Neural progenitor cell (in vitro differentiated cells): ENCODE results near the gene ABCC2. TPM values are rescaled to one million over a fixed set of nuclear protein-coding genes. Genes with fewer than 3 reads are reported as not detected.
A peak's percentile ranks its signal among the peaks of the same experiment; 100 is the strongest.

Experiments used
- DNase-seq: peaks from one replicate; pipeline ENCODE4 v3.0.0-alpha.2; 2016; ENCODE audit warnings: low spot score
- H2AFZ ChIP-seq: fragments of 200-600 bp; sonication (generic); replicated peaks from 2 replicates; pipeline ENCODE4 v1.6.1; 2016; ENCODE audit warnings: antibody characterized with exemption
- H3F3A ChIP-seq: fragments of 200-600 bp; sonication (generic); 2 replicates; pipeline ENCODE4 v1.6.1; 2016; ENCODE audit warnings: antibody characterized with exemption, low read depth
- H3K27ac ChIP-seq: fragments of 200-600 bp; sonication (generic); 2 replicates; pipeline ENCODE4 v1.5.1; 2016; ENCODE audit warnings: mild to moderate bottlenecking
- H3K27me3 ChIP-seq: fragments of 200-600 bp; sonication (generic); 2 replicates; pipeline ENCODE4 v1.6.1; 2016; ENCODE audit warnings: mild to moderate bottlenecking, moderate library complexity
- H3K36me3 ChIP-seq: fragments of 200-600 bp; sonication (generic); 2 replicates; pipeline ENCODE4 v1.5.1; 2016
- H3K4me1 ChIP-seq: fragments of 200-600 bp; sonication (generic); 2 replicates; pipeline ENCODE4 v1.6.1; 2016; ENCODE audit warnings: mixed run types
- H3K4me2 ChIP-seq: fragments of 200-600 bp; sonication (generic); 2 replicates; pipeline ENCODE4 v1.6.1; 2016
- H3K4me3 ChIP-seq: fragments of 200-600 bp; sonication (generic); 2 replicates; pipeline ENCODE4 v1.5.1; 2016
- H3K79me2 ChIP-seq: fragments of 200-600 bp; sonication (generic); 2 replicates; pipeline ENCODE4 v1.6.1; 2016; ENCODE audit warnings: low read depth
- H3K9ac ChIP-seq: fragments of 200-600 bp; sonication (generic); 2 replicates; pipeline ENCODE4 v1.6.1; 2016
- H3K9me3 ChIP-seq: fragments of 200-600 bp; sonication (generic); 2 replicates; pipeline ENCODE4 v1.5.1; 2016; ENCODE audit warnings: low read depth
- H4K20me1 ChIP-seq: fragments of 200-600 bp; sonication (generic); 2 replicates; pipeline ENCODE4 v1.6.1; 2016; ENCODE audit warnings: low read depth
- H3K27ac Mint-ChIP-seq: 3 replicates; pipeline ENCODE4 v1.8.0; 2021; ENCODE audit warnings: mixed read lengths
- H3K27me3 Mint-ChIP-seq: 2 replicates; pipeline ENCODE4 v1.8.0; 2022; ENCODE audit warnings: low read depth, mild to moderate bottlenecking, inconsistent platforms, moderate library complexity, mixed read lengths; ENCODE audit not compliant: insufficient read depth
- H3K36me3 Mint-ChIP-seq: 3 replicates; pipeline ENCODE4 v1.8.0; 2021; ENCODE audit warnings: mixed read lengths
- H3K4me1 Mint-ChIP-seq: 3 replicates; pipeline ENCODE4 v1.8.0; 2021; ENCODE audit warnings: mixed read lengths
- H3K4me3 Mint-ChIP-seq: 3 replicates; pipeline ENCODE4 v1.8.0; 2021; ENCODE audit warnings: mild to moderate bottlenecking, moderate library complexity, mixed read lengths
- H3K9me3 Mint-ChIP-seq: 3 replicates; pipeline ENCODE4 v1.8.0; 2020; ENCODE audit warnings: mixed read lengths
- EZH2 ChIP-seq: fragments of 200-600 bp; sonication (generic); IDR thresholded peaks from 2 replicates; pipeline ENCODE4 v1.6.1; 2017; ENCODE audit warnings: antibody characterized with exemption, mild to moderate bottlenecking, moderate library complexity
- EZH2phosphoT487 ChIP-seq: fragments of 200-600 bp; sonication (generic); IDR thresholded peaks from 2 replicates; pipeline ENCODE4 v1.6.1; 2017; ENCODE audit warnings: antibody characterized with exemption
- total RNA-seq: library from RNA; depleted of rRNA; stranded (reverse); fragments of >200 nt; gene quantifications from 2 replicates; pipeline ENCODE4 v1.2.3, GENCODE V29; 2015; ENCODE audit warnings: low replicate concordance
- TF ChIP-seq, protein P1 (sequence below): fragments of 200-600 bp; sonication (generic); IDR thresholded peaks from 2 replicates; pipeline ENCODE4 v1.5.1; 2017; ENCODE audit warnings: antibody characterized with exemption, mild to moderate bottlenecking

Gene ABCC2
- total RNA-seq, 1 donor from 2014 or later = 0.26 TPM

DNA sequence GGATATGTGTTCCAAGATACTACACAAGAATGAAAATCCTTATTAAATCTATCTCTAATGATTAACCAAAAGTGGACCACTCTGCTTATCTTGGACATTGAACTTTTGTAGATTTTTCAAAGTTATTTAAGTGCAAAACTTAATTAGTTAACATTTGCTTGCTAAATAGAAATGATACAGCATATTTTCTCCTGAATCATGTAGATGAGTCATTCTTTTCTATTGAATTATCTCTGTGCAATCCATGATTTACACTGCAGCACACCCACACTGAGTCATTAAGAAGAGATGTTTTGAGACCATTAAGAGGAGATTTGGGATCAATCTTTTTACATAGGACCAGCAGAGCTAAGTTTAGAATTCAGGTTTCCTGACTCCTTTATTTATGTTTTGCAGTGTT lies 6.6 kb upstream of the ABCC2 start:
- TF ChIP-seq, protein P1, sequence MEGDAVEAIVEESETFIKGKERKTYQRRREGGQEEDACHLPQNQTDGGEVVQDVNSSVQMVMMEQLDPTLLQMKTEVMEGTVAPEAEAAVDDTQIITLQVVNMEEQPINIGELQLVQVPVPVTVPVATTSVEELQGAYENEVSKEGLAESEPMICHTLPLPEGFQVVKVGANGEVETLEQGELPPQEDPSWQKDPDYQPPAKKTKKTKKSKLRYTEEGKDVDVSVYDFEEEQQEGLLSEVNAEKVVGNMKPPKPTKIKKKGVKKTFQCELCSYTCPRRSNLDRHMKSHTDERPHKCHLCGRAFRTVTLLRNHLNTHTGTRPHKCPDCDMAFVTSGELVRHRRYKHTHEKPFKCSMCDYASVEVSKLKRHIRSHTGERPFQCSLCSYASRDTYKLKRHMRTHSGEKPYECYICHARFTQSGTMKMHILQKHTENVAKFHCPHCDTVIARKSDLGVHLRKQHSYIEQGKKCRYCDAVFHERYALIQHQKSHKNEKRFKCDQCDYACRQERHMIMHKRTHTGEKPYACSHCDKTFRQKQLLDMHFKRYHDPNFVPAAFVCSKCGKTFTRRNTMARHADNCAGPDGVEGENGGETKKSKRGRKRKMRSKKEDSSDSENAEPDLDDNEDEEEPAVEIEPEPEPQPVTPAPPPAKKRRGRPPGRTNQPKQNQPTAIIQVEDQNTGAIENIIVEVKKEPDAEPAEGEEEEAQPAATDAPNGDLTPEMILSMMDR = no peak
- no peak for TF ChIP-seq EZH2
- no peak for TF ChIP-seq EZH2phosphoT487
- H3K9me3 ChIP-seq = no peaks in the 10 kb centered on the region

DNA sequence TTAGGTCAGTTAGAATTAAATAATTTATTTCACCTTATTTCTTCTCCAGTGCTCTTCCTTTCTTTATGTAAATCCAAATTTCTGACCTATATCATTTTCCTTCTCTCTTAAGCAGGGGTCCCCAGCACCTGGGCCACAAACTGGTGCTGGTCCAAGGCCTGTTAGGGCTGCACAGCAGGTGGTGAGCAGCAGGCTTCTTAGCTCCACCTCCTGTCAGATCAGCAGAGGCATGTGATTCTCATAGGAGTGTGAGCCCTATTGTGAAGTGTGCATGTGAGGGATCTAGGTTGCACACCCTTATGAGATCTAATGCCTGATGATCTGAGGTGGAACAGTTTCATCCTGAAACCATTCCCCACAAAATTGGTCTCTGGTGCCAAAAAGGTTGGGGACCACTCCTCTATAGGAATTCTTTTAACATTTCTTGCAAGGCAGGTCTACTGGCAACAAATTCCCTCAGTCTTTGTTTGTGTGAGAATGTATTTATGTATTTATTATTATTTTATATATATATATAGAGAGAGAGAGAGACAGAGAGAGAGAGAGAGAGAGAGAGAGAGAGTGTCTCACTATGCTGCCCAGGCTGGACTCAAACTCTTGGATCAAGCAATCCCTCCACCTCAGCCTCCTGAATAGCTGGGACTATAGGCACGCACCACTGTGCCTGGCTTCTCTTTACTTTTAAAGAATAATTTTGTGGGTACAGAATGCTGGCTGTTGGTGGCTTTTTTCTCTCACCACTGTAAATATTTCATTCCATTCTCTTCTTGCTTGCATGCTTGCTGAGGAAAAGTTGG lies 4.3 kb upstream of the ABCC2 start:
- peak; percentile 36 for DNase-seq
- Mint-ChIP-seq H3K36me3 (no peaks in the 10 kb centered on the region), H3K4me3 (no peak overlapping the region), H3K27ac (no peak overlapping the region), H3K27me3 (no peaks in the 10 kb centered on the region), H3K4me1 (peaks cover 9% of the 10 kb centered on the region), H3K9me3 (no peaks in the 10 kb centered on the region)
- H3K27ac ChIP-seq = no peak overlapping the region
- no peaks in the 10 kb centered on the region for H3K27me3 ChIP-seq
- H2AFZ ChIP-seq = no peak overlapping the region
- no peak overlapping the region for H3K4me3 ChIP-seq
- no peak overlapping the region for H3K4me2 ChIP-seq
- no peaks in the 10 kb centered on the region for H3K9me3 ChIP-seq
- H3K9ac ChIP-seq = no peak overlapping the region
- peaks cover 10% of the 10 kb centered on the region for H3K4me1 ChIP-seq
- no peaks in the 10 kb centered on the region for H3K36me3 ChIP-seq
- no peaks in the 10 kb centered on the region for H3F3A ChIP-seq
- H4K20me1 ChIP-seq = no peaks in the 10 kb centered on the region
- no peak for TF ChIP-seq EZH2phosphoT487
- TF ChIP-seq, protein P1 = no peak
- no peak for TF ChIP-seq EZH2
- no peaks in the 10 kb centered on the region for H3K79me2 ChIP-seq

More for the DNA sequence above, 6.6 kb upstream of the ABCC2 start:
- no peaks in the 10 kb centered on the region for H3F3A ChIP-seq
- no peaks in the 10 kb centered on the region for H4K20me1 ChIP-seq
- no peak for DNase-seq
- Mint-ChIP-seq H3K9me3 (no peaks in the 10 kb centered on the region), H3K27ac (no peak overlapping the region), H3K4me1 (peaks cover 9% of the 10 kb centered on the region), H3K36me3 (no peaks in the 10 kb centered on the region), H3K27me3 (no peaks in the 10 kb centered on the region), H3K4me3 (no peak overlapping the region)
- no peak overlapping the region for H3K27ac ChIP-seq
- H3K9ac ChIP-seq = no peak overlapping the region
- H3K36me3 ChIP-seq = no peaks in the 10 kb centered on the region
- no peak overlapping the region for H3K4me2 ChIP-seq
- no peaks in the 10 kb centered on the region for H3K79me2 ChIP-seq
- no peaks in the 10 kb centered on the region for H3K27me3 ChIP-seq
- H3K4me1 ChIP-seq = peaks cover 10% of the 10 kb centered on the region
- H3K4me3 ChIP-seq = no peak overlapping the region
- H2AFZ ChIP-seq = no peak overlapping the region

- no peak overlapping the region for H3K9ac ChIP-seq
- no peaks in the 10 kb centered on the region for H3K9me3 Mint-ChIP-seq
- peaks cover 10% of the 10 kb centered on the region for H3K4me1 ChIP-seq
- H3K27me3 Mint-ChIP-seq = no peaks in the 10 kb centered on the region
- peak overlapping the region; percentile 51 for H2AFZ ChIP-seq
- H3K4me3 ChIP-seq = no peak overlapping the region
- DNase-seq = no peak
- no peaks in the 10 kb centered on the region for H3K36me3 ChIP-seq
- no peaks in the 10 kb centered on the region for H3K27me3 ChIP-seq
- no peaks in the 10 kb centered on the region for H3K9me3 ChIP-seq
- TF ChIP-seq EZH2phosphoT487 (no peak), EZH2 (no peak)
- TF ChIP-seq, protein P1 = no peak
- no peak overlapping the region for H3K4me3 Mint-ChIP-seq
- no peak overlapping the region for H3K27ac Mint-ChIP-seq
- H3K4me2 ChIP-seq = no peak overlapping the region
- H3F3A ChIP-seq = no peaks in the 10 kb centered on the region
- H3K4me1 Mint-ChIP-seq = peaks cover 9% of the 10 kb centered on the region
- H4K20me1 ChIP-seq = no peaks in the 10 kb centered on the region
- H3K36me3 Mint-ChIP-seq = no peaks in the 10 kb centered on the region
- no peaks in the 10 kb centered on the region for H3K79me2 ChIP-seq
- H3K27ac ChIP-seq = no peak overlapping the region
Observed at GRCh38 chr10:99779335-99779734, 3.1 kb upstream of the ABCC2 start.
